ENCODE data around the gene GRM8.
"Not testable (repeated sequence)": the region's sequence is repeated elsewhere in the genome, so short reads cannot be mapped to it uniquely, and the experiment has no call there.

GRM8 gene

DNA sequence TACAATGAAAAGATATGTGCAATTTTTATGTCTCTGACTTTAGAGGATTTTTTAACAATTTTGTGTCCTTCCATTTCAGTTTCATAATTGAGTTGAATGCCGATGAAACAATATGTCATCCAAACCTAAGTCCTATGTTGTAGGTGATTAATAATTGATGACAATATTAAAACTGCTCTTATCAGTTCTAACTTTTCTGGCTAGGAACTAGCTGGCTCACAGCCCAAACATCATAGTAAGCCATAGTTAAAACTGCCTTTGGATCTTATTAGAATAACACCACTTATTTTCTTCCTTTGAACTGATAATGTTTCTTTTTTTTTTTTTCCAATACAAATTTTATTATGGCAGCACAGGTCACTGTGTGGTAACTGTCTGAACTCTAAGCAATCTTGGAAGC is 230.9 kb downstream of the GRM8 start:
- no peak for DNase-seq

DNA sequence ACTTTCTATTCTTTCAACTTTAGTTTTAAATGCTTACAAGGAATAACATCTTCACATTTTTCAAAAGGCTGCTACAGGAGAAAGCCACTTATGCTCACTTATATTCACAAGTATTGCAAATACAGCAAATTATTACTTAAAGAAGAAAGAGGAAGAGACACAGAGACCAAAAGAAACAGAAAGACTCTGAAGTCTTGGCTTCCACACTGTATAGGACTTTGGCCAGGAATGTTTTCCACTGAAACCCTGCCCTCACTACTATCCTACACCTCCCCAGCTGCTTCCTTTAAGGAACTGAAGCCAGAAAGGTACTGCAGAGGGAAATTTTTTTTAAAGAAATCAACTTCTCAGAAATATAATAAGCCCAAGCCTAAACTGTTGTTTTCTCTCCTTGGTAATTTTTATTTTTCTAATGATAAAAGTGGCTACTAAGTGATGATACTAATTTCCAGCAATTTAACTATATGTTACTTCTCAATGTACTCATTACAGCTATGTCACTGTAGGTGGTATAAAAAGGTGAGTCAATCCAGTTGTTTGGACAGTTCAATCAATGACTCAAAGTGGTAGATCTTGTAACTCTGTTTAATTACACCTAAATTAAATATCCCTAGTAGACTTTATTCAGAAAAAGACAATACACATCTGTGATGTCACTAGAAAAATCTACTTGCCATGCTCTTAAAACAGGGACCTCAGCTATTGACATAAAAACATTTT is 231.6 kb downstream of the GRM8 start:
- DNase-seq = no peak

- no peak for DNase-seq
Observed at GRCh38 chr7:127018889-127019288, 233.9 kb downstream of the GRM8 start.

GRCh38 chr7:127017196-127017595 is 235.5 kb downstream of the GRM8 start:
- no peak for DNase-seq

GRCh38 chr7:127000725-127001124 is 252.0 kb downstream of the GRM8 start:
- no peak for DNase-seq

DNA sequence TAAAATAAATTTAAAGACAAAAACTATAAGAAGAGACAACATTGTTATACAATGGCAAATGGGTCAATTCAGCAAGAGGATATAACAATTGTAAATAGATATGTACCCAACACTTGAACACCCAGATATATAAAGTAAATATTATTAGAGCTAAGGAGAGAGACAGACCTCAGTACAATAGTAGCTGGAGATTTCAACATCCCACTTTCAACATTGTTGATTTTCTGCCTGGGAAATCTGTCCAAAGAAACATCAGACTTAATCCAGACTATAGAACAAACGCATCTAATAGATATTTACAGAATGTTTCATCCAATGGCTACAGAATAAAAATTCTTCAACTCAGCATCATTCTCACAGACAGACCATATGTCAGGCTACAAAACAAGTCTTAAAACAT is 256.1 kb downstream of the GRM8 start:
- DNase-seq = no peak

DNA sequence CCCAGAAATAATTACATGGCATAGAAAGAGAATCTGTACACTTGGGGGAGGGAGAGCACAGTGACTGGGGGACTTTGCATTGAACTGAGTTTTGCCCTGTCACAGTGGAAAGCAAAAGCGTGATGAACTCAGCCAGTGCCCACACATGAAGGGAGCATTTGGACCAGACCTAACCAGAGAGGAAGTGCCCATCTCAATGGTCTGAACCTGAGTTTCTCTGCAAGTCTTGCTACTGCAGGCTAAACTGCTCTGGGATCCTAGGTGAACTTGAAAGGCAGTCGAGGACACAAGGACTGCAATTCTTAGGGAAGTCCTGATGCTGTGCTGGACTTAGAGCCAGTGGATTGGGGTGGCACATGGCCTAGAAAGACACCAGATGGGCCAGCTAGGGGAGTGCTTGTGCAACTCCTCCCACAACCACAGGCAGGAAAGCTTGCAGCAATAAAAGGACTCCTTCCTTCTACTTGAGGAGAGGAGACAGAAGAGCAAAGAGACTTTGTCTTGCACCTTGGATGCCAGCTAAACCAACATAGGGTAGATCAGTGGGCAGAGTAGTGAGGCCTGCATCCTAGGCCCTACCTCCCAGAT is 259.0 kb downstream of the GRM8 start:
- DNase-seq = no peak

GRCh38 chr7:126988022-126988421 is 264.7 kb downstream of the GRM8 start:
- DNase-seq = no peak

DNA sequence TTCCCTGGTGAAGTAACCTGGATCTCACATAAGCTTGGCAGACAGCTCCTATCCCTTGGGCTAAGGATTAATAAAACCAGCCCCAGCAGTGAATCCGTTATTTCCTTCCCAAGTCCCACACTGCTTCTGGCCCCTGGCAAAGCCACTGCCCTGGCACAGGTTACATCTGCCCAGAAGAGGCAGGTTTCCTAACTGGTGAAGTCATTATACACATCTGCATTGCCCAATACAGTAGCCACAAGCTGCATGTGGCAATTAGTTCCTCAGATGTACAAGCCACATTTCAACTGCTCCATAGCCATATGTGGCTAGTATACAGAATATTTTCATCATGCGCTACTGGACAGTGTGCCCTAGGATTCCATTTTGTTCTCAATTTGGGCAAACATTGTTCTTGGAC is 273.0 kb downstream of the GRM8 start:
- peak; percentile 4 for DNase-seq

- DNase-seq = no peak
Observed at GRCh38 chr7:126978865-126979264, 273.9 kb downstream of the GRM8 start.

- DNase-seq = no peak
Observed at GRCh38 chr7:126973066-126973465, 279.7 kb downstream of the GRM8 start.

DNA sequence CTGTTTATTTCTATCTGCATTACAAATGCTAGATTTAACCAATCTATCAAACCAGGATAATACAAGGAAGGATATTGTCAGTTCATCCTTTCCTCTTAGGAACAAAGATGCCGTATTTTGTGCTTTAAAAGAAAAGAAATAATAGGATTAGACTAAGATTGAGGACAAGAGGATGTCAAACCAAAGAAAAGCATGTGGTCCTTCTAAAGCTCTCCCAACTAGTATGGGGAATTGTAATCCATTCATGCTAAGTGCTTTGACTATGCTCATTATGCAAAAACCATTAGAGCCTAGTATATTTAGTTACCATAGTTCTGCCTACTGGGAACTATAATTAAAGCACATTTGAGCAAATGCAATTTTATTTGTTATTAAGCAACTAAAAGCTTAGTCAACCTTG is 280.2 kb downstream of the GRM8 start:
- DNase-seq = no peak

GRCh38 chr7:126959649-126960048 is 293.1 kb downstream of the GRM8 start:
- DNase-seq = no peak

GRCh38 chr7:126958367-126958766 is 294.4 kb downstream of the GRM8 start:
- DNase-seq = no peak

- DNase-seq = no peak
Observed at GRCh38 chr7:126957443-126957842, 295.3 kb downstream of the GRM8 start.

- DNase-seq = no peak
Observed at GRCh38 chr7:126953461-126953860, 299.3 kb downstream of the GRM8 start.

GRCh38 chr7:126948664-126949063 is 304.1 kb downstream of the GRM8 start:
- no peak for DNase-seq

DNA sequence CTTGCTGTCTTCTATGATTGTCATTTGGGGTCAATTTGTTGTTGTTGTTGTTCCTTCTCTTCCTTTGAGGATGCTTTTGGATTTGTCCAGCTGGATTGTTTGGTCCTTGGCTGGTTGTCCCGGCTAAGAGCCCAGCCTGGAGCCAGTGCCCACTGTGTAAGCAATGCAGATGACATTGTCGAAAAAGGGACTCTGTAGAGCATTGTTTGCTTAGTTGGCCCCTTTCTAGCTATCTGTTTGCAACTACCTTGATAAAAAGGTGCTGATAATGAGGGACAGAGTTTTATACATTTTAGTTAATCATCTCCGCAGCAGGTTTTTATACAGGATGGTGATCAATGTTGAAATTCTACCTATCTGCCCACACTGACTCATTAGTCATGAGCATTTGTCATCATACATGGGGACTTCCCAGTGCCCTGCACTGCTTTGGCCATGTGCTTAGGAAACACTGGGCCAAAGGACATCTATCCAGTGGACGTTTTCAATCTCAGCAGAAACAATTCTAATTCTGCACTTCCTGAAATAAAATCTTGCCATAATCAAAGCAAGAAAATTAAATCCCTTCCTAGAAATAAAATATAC is 311.9 kb downstream of the GRM8 start:
- DNase-seq = no peak

DNA sequence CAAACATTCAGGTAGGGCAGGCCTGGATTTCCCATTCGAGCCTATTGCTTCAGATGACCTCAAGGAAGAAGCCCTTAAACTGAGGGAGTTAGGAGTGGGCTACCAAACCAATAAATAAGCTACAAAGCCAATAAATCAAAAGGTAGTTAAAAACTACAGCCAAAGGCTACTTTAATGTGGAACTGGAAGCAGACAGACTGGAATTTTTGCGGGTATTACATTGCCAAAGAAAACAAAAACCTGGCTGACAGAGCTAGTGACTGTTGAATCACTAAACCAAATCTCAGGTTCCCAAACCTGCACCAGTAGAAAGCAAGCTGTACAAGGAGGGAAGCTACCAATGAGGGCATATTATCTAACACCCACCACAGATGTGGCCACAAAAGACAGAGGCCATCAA is 315.6 kb downstream of the GRM8 start:
- DNase-seq = no peak

DNA sequence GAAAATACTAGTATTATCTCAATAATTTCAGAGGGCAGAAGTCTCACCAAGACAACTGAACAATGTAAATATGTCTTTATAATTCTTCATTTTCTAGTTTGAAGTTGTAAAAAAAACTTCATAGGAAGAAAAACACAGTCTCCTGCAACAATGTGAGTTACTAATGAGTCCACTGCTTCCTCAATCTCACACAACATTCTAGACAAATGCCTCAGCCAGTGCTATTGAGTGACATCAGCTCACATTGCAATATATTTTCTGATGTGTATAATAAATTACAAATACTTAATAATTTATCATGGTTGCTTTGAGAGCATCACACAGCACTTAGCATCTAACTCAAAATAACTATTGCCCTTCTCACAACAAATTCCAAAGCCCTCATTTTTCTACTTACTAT is 321.2 kb downstream of the GRM8 start:
- DNase-seq = no peak

GRCh38 chr7:126930166-126930565 is 322.6 kb downstream of the GRM8 start:
- no peak for DNase-seq

GRCh38 chr7:126924477-126924876 is 328.3 kb downstream of the GRM8 start:
- no peak for DNase-seq

DNA sequence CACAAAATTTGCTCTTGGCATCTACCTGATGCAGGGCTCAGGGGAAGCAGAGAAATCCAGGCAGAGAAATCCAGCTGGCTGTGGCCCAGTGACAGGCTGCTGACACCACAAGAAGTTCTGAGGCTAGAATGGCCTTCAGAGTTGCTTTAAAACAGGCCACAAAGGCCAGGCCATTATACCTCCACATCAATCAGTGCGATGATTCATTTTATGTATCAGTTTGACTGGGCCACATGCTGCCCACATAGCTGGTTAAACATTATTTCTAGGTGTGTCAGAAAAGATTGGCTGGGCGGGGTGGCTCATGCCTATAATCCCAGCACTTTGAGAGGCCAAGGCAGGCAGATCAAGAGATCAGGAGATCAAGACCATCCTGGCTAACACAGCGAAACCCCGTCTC is 341.1 kb downstream of the GRM8 start:
- DNase-seq = not testable (repeated sequence)

DNA sequence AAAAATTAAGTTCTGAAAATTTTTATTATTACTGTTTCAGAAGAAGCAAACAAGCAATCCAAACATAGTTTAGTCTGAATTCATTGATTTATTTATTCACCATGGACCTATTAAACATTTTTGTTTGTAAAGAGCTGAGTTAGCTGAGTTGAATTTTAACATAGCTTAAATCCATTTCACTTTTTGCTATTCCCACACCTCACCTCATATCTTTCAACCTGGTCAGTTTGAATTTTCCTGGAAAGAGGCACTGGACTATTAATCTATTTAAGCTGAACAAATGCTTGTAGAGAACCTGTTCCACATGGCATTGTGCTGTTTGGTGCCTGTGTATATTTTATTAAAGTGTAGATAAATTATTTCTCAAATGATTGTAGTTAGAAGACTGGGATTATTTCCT is 344.2 kb downstream of the GRM8 start:
- DNase-seq = not testable (repeated sequence)

- DNase-seq = not testable (repeated sequence)
Observed at GRCh38 chr7:126907657-126908056, 345.1 kb downstream of the GRM8 start.

Measured in hematopoietic multipotent progenitor cell treated with erythropoietin and hydrocortisone succinate and interleukin-3 and kit ligand, for 6 days (in vitro differentiated cells).